Central memory CD8-positive, alpha-beta T cell (primary cell): Measurements from ENCODE around the gene FADS6.

ENCODE experiments used
- ATAC-seq: fragments of 150-1000 bp; cut with Tn5 transposase; replicated peaks from 2 replicates; pipeline ENCODE4 v1.10.0; 2022; ENCODE audit warnings: mild to moderate bottlenecking, moderate FRiP score, moderate number of reproducible peaks; ENCODE audit not compliant: poor library complexity, severe bottlenecking; ENCODE audit errors: extremely low read depth
- DNase-seq, 2 donors: peaks; one replicate each; pipeline ENCODE4 v3.0.0; 2021; ENCODE audit warnings: low spot score in 2 of 2
- H3K27ac Mint-ChIP-seq: one replicate; pipeline ENCODE4 v1.8.0; 2022; ENCODE audit warnings: low read depth, mild to moderate bottlenecking, moderate library complexity, mixed read lengths
- H3K27me3 Mint-ChIP-seq: one replicate; pipeline ENCODE4 v1.8.0; 2022; ENCODE audit warnings: mixed read lengths
- H3K36me3 Mint-ChIP-seq: one replicate; pipeline ENCODE4 v1.8.0; 2022; ENCODE audit warnings: mild to moderate bottlenecking, moderate library complexity, mixed read lengths; ENCODE audit not compliant: insufficient read depth
- H3K4me1 Mint-ChIP-seq: one replicate; pipeline ENCODE4 v1.8.0; 2022; ENCODE audit warnings: mixed read lengths
- H3K4me3 Mint-ChIP-seq: one replicate; pipeline ENCODE4 v1.8.0; 2022; ENCODE audit warnings: mild to moderate bottlenecking, moderate library complexity, mixed read lengths
- H3K9me3 Mint-ChIP-seq: one replicate; pipeline ENCODE4 v1.8.0; 2022; ENCODE audit warnings: mixed read lengths

FADS6 gene, protein sequence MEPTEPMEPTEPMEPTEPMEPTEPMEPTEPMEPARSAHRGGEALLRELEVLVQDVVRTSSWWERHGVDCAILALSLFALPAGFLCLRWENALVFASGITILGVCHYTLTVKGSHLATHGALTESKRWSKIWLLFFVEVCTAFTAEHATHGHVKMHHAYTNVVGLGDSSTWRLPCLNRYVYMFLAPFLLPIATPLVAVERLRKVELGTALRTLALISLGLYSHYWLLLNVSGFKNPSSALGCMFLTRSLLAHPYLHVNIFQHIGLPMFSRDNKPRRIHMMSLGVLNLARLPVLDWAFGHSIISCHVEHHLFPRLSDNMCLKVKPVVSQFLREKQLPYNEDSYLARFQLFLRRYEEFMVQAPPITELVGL

DNA sequence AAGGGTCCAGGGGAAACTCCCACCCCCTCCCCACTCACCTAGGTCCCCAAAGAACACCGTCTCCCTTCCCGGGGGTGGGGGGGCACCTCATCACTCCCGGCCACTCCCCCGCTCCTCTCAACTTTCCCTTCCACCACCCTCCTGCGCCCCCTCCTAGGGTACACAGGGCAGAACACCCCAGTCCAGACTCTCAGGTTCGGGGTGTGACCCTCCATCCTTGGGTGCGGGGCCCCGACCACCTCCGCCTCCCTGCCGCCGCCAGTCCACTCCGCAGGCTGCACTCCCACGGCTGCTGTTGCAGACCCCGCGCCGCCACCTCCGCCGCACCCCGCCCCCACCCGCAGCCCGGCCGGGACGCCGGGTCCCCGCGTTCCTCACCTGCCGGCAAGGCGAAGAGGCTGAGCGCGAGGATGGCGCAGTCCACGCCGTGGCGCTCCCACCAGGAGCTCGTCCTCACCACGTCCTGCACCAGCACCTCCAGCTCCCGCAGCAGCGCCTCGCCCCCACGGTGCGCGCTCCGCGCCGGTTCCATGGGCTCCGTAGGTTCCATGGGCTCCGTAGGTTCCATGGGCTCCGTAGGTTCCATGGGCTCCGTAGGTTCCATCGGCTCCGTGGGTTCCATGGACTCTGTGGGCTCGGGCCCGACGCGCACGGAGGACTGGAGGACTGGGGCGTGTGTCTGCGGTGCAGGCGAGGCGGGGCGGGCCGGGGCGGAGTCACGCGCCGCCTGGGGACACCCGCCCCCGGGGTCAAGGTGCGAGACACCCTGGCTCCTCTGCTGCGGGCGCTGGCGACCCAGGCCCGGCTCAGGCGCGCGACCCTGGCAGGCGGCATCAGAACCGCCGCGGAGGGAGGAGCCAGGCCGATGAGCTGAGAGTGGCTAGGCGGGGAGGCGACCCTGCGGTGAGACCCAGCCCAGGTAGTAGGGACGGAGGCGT is at the start of gene FADS6:
Gene FADS6 (minus strand): TSS at position 660 of the 938 bp plus-strand sequence. CDS start 38 bp downstream, at position 622.
- H3K4me1 Mint-ChIP-seq: peaks cover 5% of the 10 kb centered on the region
- ATAC-seq (no peak), DNase-seq (no peak)
- H3K27me3 Mint-ChIP-seq: peaks cover 56% of the 10 kb centered on the region
- H3K36me3 Mint-ChIP-seq: no peaks in the 10 kb centered on the region
- peak within 1 kb of the TSS; percentile 58 for H3K4me3 Mint-ChIP-seq
- H3K9me3 Mint-ChIP-seq: no peaks in the 10 kb centered on the region
- no peak within 1 kb of the TSS for H3K27ac Mint-ChIP-seq

DNA sequence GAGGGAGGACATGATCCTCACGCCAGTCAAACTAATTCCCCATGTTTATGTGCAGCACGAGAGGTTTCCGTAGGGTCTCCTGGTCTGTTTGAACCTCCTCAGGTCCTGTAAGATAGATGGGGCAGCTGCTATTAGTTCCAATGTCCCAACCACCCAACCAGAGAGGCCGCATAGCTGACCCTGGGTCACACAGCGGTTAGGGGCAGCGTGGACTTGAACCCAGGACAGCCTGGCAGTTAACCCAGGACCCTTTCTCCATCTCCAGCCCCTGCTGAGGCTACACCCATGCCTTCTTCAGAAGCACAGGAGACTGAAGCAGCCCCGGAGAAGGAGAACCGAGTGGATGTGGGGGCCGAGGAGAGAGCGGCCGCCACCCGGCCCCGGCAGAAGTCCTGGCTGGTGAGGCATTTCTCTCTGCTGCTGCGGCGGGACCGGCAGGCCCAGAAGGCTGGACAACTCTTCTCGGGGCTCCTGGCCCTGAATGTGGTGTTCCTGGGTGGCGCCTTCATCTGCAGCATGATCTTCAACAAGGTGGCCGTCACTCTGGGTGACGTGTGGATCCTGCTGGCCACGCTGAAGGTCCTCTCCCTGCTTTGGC is 47.8 kb upstream of the FADS6 start:
- Mint-ChIP-seq H3K27ac (no peak overlapping the region), H3K36me3 (no peaks in the 10 kb centered on the region), H3K27me3 (peaks cover 72% of the 10 kb centered on the region), H3K9me3 (no peaks in the 10 kb centered on the region), H3K4me3 (no peak overlapping the region), H3K4me1 (no peaks in the 10 kb centered on the region)
- no peak for DNase-seq
- ATAC-seq: no peak

DNA sequence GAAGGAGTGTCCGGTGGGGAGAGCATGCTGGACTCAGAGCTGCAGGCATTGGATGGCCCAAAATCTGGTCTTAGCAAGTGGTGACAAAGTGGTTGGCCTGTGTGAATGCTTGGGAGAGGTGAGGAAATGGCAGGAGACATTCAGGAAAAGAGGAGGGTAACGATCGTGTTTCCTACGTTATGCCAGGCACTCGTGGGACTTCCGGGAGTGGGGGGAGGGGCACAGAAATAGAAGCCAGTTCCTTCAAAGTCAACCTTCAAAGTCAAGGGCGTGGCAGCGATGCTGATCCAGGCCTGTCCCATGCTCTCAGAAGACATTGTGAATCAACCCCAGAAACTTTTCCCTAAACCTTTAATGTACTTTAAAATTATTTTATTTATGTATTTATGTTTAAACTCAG is 46.1 kb upstream of the FADS6 start:
- no peaks in the 10 kb centered on the region for H3K36me3 Mint-ChIP-seq
- peaks cover 81% of the 10 kb centered on the region for H3K27me3 Mint-ChIP-seq
- no peak overlapping the region for H3K27ac Mint-ChIP-seq
- no peak for ATAC-seq
- DNase-seq: no peak
- no peaks in the 10 kb centered on the region for H3K4me1 Mint-ChIP-seq
- no peak overlapping the region for H3K4me3 Mint-ChIP-seq
- no peaks in the 10 kb centered on the region for H3K9me3 Mint-ChIP-seq

DNA sequence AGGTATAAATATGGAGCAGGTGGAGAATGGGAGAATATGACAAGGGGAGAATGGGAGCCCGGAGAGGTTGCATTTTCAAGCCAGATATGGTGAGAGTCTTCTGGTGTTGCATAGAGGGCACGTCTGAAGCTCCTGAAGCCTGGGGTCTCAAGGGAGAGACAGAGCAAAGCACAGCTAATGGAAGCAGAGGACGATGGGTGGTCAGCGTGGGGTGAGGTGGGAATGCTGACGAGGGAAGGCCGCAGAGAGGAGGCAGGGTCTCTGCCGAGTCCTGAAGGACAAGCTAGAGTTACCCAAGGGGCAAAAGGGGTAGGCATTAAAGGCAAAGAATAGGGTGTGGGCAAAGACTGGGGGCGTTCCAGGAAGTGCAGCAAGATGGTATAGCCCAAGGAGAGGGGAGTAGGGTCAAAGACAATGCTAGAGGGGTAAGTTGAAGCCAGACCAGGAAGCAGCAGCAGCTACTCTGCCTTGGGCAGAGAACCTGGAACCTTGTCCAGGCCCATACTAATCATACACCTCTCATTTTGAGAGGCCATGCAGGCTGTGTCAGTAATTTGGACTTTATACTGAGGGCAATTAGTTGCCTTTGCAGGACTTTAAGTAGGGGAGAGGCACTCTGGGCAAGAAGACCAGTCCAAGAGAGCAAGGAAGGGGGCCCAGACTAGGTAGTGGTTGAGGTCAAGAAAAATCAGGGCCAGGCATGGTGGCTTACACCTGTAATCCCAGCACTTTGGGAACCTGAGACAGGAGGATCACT is 44.9 kb upstream of the FADS6 start:
- Mint-ChIP-seq H3K9me3 (no peaks in the 10 kb centered on the region), H3K36me3 (no peaks in the 10 kb centered on the region), H3K4me3 (no peak overlapping the region), H3K4me1 (no peaks in the 10 kb centered on the region), H3K27ac (no peak overlapping the region), H3K27me3 (peaks cover 83% of the 10 kb centered on the region)
- DNase-seq (no peak), ATAC-seq (no peak)

DNA sequence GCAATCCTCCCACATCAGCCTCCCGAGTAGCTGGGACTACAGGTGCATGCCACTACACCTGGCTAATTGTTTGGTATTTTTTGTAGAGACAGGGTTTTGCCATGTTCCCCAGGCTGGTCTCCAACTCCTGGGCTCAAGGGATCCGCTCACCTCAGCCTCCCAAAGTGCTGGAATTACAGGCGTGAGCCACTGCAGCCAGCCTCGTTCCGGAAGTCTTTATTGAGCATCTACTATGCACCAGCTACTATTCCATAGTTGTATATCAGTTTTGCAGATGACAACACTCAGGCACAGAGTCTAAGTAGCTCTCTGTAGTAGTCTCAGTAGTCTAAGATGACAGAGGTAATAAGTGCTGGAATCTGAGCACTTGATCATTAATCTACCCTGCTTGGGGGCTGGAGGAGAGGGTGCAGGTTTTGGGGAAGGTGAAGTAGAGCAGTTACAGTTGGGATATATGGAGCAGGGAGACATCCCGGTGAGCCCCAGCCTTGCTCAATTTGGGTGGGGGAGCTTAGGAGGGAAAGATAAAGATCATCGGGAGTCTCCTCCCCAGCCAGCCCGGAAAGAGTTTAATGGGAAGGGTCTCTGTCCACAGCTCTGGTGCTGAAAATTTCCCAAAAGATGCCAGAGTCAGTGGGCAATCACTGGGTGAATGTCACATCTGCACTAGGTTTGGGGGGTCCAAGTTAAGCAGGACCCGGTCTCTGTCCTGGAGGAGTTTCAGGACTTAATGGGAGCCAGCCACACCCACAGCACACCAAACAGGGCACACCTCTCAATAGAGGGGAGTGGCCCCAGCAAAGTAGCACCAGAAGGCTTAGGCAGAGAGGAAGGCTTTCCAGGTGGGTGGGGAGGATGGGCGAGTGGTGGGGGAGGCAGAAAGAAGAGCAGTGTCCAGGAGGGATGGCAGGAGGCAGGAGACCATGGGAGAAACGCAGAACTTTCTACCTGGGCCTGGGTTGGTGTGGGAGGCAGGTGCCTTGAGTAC is 43.9 kb upstream of the FADS6 start:
- DNase-seq (no peak), ATAC-seq (no peak)
- Mint-ChIP-seq H3K27ac (no peak overlapping the region), H3K4me1 (no peaks in the 10 kb centered on the region), H3K27me3 (peaks cover 85% of the 10 kb centered on the region), H3K4me3 (no peak overlapping the region), H3K36me3 (no peaks in the 10 kb centered on the region), H3K9me3 (no peaks in the 10 kb centered on the region)

DNA sequence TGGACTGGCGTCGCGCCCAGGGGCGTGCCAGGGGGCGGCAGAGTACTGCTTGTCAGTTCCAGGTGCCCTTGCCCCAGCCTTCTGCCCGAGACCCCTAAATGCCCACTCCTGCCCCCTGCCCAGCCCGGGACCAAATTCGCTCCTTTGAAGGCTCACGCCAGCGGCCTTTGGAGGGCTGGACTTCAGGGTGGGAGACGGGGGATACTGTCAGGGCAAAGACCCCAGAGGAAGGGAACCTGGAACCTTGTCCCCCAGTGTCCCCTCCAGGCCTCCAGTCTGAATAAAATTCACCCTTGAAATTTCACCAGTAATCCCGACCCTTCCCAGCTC is 43.0 kb upstream of the FADS6 start:
- Mint-ChIP-seq H3K4me3 (no peak overlapping the region), H3K27me3 (peaks cover 86% of the 10 kb centered on the region), H3K9me3 (no peaks in the 10 kb centered on the region), H3K27ac (no peak overlapping the region), H3K36me3 (no peaks in the 10 kb centered on the region), H3K4me1 (no peaks in the 10 kb centered on the region)
- DNase-seq (no peak), ATAC-seq (no peak)

DNA sequence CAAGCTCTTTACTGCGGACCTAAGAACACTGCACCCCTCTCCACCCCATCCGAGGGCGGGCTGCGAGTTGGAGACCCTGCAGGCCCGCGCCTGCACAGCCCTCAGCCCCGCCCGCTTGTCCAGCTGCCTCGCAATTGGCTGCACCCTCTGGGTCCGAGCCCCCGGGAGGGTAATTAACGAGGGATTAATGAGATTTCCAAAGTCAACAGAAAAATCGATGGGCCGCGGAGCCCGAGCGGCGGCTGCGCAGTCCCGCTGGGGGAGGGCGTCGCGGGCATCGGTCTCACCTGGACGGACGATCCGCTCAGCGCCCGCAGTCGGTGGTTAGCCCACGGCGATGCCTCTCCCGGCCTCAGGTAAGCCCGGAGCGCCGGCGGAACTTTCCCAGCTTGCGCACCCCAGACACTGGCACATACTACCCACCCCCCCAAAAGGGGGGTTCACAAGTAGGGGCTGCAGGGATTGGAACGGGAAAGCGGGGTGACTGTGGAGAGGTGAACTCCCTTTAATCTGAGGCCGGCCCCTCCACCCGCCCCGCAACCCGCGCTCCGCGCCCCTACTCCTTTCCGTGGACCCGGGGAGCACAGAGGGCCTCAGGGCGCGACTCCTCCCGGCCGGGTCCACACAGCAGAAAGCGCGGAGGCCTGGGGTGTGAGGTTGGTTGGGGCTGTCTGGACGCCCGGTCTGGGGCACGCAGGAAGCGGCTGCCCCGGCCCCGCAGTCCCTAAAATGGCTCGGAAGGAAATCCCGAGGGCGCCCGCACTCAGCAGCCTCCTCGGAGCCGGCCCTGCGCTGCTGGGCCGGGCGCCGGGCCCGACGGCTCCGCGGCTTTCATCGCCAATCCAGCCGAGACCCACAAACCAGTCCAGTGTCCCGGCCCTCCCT is 42.4 kb upstream of the FADS6 start, which contains the start of gene OTOP3:
Gene OTOP3 (plus strand): TSS at position 314 of the 885 bp plus-strand sequence. CDS start 24 bp downstream, at position 338.
- Mint-ChIP-seq H3K36me3 (no peaks in the 10 kb centered on the region), H3K4me3 (no peak within 1 kb of the TSS), H3K4me1 (no peaks in the 10 kb centered on the region), H3K27ac (no peak within 1 kb of the TSS), H3K9me3 (no peaks in the 10 kb centered on the region), H3K27me3 (peaks cover 88% of the 10 kb centered on the region)
- DNase-seq: no peak
- no peak for ATAC-seq

DNA sequence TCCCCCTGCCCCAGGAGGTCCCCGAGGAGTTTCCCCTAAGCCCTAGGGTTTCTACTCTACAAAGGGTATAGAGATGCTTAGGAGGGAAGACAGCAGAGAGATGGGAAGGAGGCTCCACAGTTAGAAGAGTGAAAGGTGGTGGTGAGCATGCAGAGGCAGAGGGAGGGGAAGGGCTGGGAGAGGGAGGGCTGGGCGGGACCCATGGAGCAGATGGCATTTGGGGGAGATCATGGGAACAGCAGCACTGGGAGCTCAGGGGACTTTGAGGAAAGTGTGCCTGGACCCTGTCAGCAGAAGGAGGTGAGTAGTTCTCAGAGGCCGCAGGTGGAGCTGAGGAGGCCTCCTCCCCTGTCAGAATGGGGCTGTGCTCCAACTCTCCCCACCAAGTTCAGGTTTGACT is 41.6 kb upstream of the FADS6 start:
- H3K36me3 Mint-ChIP-seq: no peaks in the 10 kb centered on the region
- no peak overlapping the region for H3K4me3 Mint-ChIP-seq

DNA sequence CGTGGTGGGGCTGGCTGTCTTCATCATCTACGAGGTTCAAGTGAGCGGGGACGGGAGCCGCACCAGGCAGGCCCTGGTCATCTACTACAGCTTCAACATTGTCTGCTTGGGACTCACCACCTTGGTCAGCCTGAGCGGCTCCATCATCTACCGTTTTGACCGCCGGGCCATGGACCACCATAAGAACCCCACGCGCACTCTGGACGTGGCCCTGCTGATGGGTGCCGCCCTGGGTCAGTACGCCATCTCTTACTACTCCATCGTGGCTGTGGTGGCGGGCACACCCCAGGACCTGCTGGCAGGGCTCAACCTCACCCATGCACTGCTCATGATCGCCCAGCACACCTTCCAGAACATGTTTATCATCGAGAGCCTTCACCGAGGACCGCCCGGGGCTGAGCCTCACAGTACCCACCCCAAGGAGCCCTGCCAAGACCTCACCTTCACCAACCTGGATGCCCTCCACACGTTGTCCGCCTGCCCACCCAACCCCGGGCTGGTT is 37.2 kb upstream of the FADS6 start:
- no peak overlapping the region for H3K4me3 Mint-ChIP-seq
- no peak for ATAC-seq
- peaks cover 96% of the 10 kb centered on the region for H3K27me3 Mint-ChIP-seq
- H3K36me3 Mint-ChIP-seq: no peaks in the 10 kb centered on the region
- H3K27ac Mint-ChIP-seq: no peak overlapping the region
- no peaks in the 10 kb centered on the region for H3K9me3 Mint-ChIP-seq
- DNase-seq: no peak
- no peaks in the 10 kb centered on the region for H3K4me1 Mint-ChIP-seq

More for the DNA sequence above, 41.6 kb upstream of the FADS6 start:
- Mint-ChIP-seq H3K4me1 (no peaks in the 10 kb centered on the region), H3K27me3 (peaks cover 89% of the 10 kb centered on the region), H3K9me3 (no peaks in the 10 kb centered on the region), H3K27ac (no peak overlapping the region)
- DNase-seq: no peak
- ATAC-seq: no peak

DNA sequence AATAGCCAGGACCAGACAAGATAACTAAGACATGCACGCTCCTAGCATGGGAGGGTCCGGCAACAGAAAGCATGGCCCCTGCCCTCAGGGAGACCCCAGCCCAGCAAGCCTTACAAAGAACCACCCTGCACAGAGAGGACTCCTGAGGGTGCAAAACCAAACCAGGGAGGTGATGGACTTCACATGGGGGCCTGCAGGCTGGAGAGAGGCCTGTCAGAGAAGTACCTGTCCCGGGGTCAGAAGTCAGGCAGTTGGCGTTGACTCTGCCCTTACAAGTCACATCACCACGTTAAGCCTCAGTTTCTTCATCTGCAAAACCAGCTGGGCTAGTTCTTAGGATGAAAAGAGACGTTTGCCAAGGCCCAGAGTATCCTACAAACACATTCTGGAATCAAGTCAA is 35.4 kb upstream of the FADS6 start:
- Mint-ChIP-seq H3K27ac (no peak overlapping the region), H3K4me1 (peaks cover 6% of the 10 kb centered on the region), H3K36me3 (peaks cover 2% of the 10 kb centered on the region), H3K4me3 (no peak overlapping the region), H3K27me3 (peaks cover 99% of the 10 kb centered on the region), H3K9me3 (no peaks in the 10 kb centered on the region)
- DNase-seq (no peak), ATAC-seq (no peak)
